ENCODE data around the gene GALNT9.
"Not testable (repeated sequence)": the region's sequence is repeated elsewhere in the genome, so short reads cannot be mapped to it uniquely, and the experiment has no call there.

The GALNT9 gene

GRCh38 chr12:132200800-132201199 is 128.6 kb downstream of the GALNT9 start:
- DNase-seq (ENCODE audit: low read depth, low spot score) = no peak

- DNase-seq (ENCODE audit: low read depth, low spot score) = no peak
Observed at GRCh38 chr12:132199526-132200319, 129.7 kb downstream of the GALNT9 start.

- DNase-seq (ENCODE audit: low read depth, low spot score) = no peak
Observed at GRCh38 chr12:132199101-132199500, 130.3 kb downstream of the GALNT9 start.

GRCh38 chr12:132197581-132198354 is 131.6 kb downstream of the GALNT9 start:
- DNase-seq (ENCODE audit: low read depth, low spot score) = no peak

- no peak for DNase-seq (ENCODE audit: low read depth, low spot score)
Observed at GRCh38 chr12:132196873-132197390, 132.5 kb downstream of the GALNT9 start.

GRCh38 chr12:132196038-132196872 is 133.1 kb downstream of the GALNT9 start:
- no peak for DNase-seq (ENCODE audit: low read depth, low spot score)

- DNase-seq (ENCODE audit: low read depth, low spot score) = not testable (repeated sequence)
Observed at GRCh38 chr12:132195242-132195641, 134.1 kb downstream of the GALNT9 start.

GRCh38 chr12:132194556-132194955 is 134.8 kb downstream of the GALNT9 start:
- DNase-seq (ENCODE audit: low read depth, low spot score) = no peak

- DNase-seq (ENCODE audit: low read depth, low spot score) = no peak
Observed at GRCh38 chr12:132194056-132194455, 135.3 kb downstream of the GALNT9 start.

GRCh38 chr12:132191715-132192553 is 137.5 kb downstream of the GALNT9 start:
- DNase-seq (ENCODE audit: low read depth, low spot score) = no peak

GRCh38 chr12:132190834-132191500 is 138.4 kb downstream of the GALNT9 start:
- DNase-seq (ENCODE audit: low read depth, low spot score) = no peak

- no peak for DNase-seq (ENCODE audit: low read depth, low spot score)
Observed at GRCh38 chr12:132190012-132190755, 139.2 kb downstream of the GALNT9 start.

GRCh38 chr12:132189378-132190011 is 139.9 kb downstream of the GALNT9 start:
- no peak for DNase-seq (ENCODE audit: low read depth, low spot score)

GRCh38 chr12:132188916-132189325 is 140.5 kb downstream of the GALNT9 start:
- no peak for DNase-seq (ENCODE audit: low read depth, low spot score)

- no peak for DNase-seq (ENCODE audit: low read depth, low spot score)
Observed at GRCh38 chr12:132188451-132188901, 140.9 kb downstream of the GALNT9 start.

- no peak for DNase-seq (ENCODE audit: low read depth, low spot score)
Observed at GRCh38 chr12:132187646-132188450, 141.5 kb downstream of the GALNT9 start.

- DNase-seq (ENCODE audit: low read depth, low spot score) = no peak
Observed at GRCh38 chr12:132186857-132187620, 142.3 kb downstream of the GALNT9 start.

All from brain pericyte (primary cell).